GM18951 (cell line): ENCODE measurements around the gene HOXC13.

ENCODE experiments used
- POLR2A ChIP-seq: IDR thresholded peaks from 4 replicates; pipeline ENCODE4 v1.6.1; 2011; ENCODE audit warnings: mild to moderate bottlenecking; ENCODE audit not compliant: insufficient read length, insufficient read depth; ENCODE audit errors: extremely low read depth
- in situ Hi-C: fragments of 300-500 bp; cut with MboI; formaldehyde crosslinking; loops from one replicate; pipeline ENCODE4 v1.12.0; 2022; ENCODE audit warnings: low sequenced_read_pairs, mixed read lengths, inconsistent platforms; ENCODE audit not compliant: unreplicated experiment

Gene HOXC13

GRCh38 chr12:53954694-53955035 lies 16.0 kb downstream of the HOXC13 start, which contains the start of gene HOXC12:
TSS of gene HOXC12 (plus strand) at chr12:53954903. CDS start at chr12:53954930, 27 bp downstream.
- TF ChIP-seq POLR2A = no peak
- in situ Hi-C loops = no loop called here

GRCh38 chr12:53955036-53955775 lies 16.6 kb downstream of the HOXC13 start:
- in situ Hi-C loops = no loop called here
- no peak for TF ChIP-seq POLR2A

GRCh38 chr12:53955776-53956250 lies 17.2 kb downstream of the HOXC13 start:
- no peak for TF ChIP-seq POLR2A
- in situ Hi-C loops = no loop called here

- no peak for TF ChIP-seq POLR2A
- in situ Hi-C loops = no loop called here
These were observed 17.7 kb downstream of the HOXC13 start for GRCh38 chr12:53956251-53956887.

- in situ Hi-C loops = no loop called here
- TF ChIP-seq POLR2A = no peak
These were observed 18.4 kb downstream of the HOXC13 start for GRCh38 chr12:53956914-53957536.

GRCh38 chr12:53958128-53958527 lies 19.5 kb downstream of the HOXC13 start:
- in situ Hi-C loops = no loop called here
- TF ChIP-seq POLR2A = no peak

GRCh38 chr12:53959314-53959713 lies 20.7 kb downstream of the HOXC13 start:
- TF ChIP-seq POLR2A = no peak
- in situ Hi-C loops = no loop called here

- TF ChIP-seq POLR2A = no peak
- in situ Hi-C loops = no loop called here
These were observed 21.8 kb downstream of the HOXC13 start for GRCh38 chr12:53960187-53961024.

GRCh38 chr12:53961025-53961761 lies 22.6 kb downstream of the HOXC13 start:
- in situ Hi-C loops = no loop called here
- TF ChIP-seq POLR2A = no peak

- in situ Hi-C loops = no loop called here
- TF ChIP-seq POLR2A = no peak
These were observed 24.4 kb downstream of the HOXC13 start for GRCh38 chr12:53963005-53963404.

- no peak for TF ChIP-seq POLR2A
- in situ Hi-C loops = no loop called here
These were observed 25.0 kb downstream of the HOXC13 start for GRCh38 chr12:53963434-53964314.

- in situ Hi-C loops = no loop called here
- TF ChIP-seq POLR2A = no peak
These were observed 25.7 kb downstream of the HOXC13 start for GRCh38 chr12:53964315-53964713.
